ENCODE data around the gene B3GNT3. TPM values are rescaled to one million over a fixed set of nuclear protein-coding genes. Genes with fewer than 3 reads are reported as not detected.

Gene B3GNT3
- total RNA-seq, result not detected

DNA sequence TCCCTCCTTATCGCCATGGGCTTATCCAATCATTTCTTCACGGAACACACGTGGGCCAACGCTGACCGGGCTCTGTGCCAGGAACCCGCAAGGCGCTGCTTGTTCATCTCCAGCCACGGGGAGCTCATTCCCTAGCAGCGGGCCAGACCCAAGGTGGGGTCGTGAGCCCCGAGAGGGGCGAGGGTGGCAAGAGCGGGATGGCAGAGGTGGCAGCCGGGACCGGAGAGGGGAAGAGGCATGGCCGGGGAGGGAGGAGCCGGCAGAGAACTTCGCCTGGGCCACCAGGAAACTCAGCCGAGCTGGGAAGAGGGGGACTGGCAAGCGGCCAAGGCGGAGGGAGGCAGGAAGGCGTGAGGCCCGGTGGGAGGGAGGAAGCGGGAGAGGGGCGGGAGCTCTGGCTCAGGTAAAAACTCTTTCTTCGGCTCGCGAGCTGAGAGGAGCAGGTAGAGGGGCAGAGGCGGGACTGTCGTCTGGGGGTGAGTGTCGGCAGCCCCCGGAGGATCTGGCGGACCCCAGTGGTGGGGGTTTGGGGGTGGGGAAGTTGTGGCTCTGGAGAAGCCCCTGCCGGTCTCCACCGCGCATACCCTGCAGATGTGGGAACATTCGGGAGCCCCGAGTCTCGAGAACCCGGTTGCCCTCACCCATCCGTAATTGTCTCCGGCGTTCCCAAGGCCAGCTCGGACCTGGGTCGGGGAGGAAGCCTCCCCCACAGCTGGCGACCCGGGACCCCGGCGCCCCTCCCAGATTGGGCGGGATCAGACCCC lies at the start of gene B3GNT3:
Gene B3GNT3 (plus strand): TSS at position 408 of the 764 bp plus-strand sequence. CDS start 12,670 bp downstream, outside the sequence.
- H3K4me1 Mint-ChIP-seq, result peaks cover 60% of the 10 kb centered on the region
- CTCF ChIA-PET, result interaction anchor here (1.1 to 1.8 kb wide), 2 partner anchors 8 to 65 kb away, joined by 3 to 4 read pairs; partner anchors contain the start of gene RPL18A
- H3K9me3 Mint-ChIP-seq, result no peaks in the 10 kb centered on the region
- no peak for DNase-seq
- H3K4me3 Mint-ChIP-seq, result no peak within 1 kb of the TSS
- POLR2A ChIA-PET, result no interaction called here
- peaks cover 20% of the 10 kb centered on the region for H3K27me3 Mint-ChIP-seq
- no peaks in the 10 kb centered on the region for H3K36me3 Mint-ChIP-seq (ENCODE audit: low read depth)
- no peak within 1 kb of the TSS for H3K27ac Mint-ChIP-seq

- ChIA-PET CTCF (interaction anchor here (0.7 to 2.2 kb wide), 4 partner anchors 9 to 112 kb away, joined by 3 to 9 read pairs (median 3); partner anchors contain the start of gene RPL18A), POLR2A (interaction anchor here (1.1 to 2.4 kb wide), 9 partner anchors 9 to 622 kb away, joined by 3 to 8 read pairs (median 4); partner anchors contain the start of genes JUND, MAP1S, PGLS and RPL18A)
- peak overlapping the region; percentile 52 for H3K27ac Mint-ChIP-seq
- H3K36me3 Mint-ChIP-seq (ENCODE audit: low read depth), result peaks cover 14% of the 10 kb centered on the region
- H3K4me3 Mint-ChIP-seq, result peak overlapping the region; percentile 86
- H3K27me3 Mint-ChIP-seq, result no peaks in the 10 kb centered on the region
- H3K9me3 Mint-ChIP-seq, result no peaks in the 10 kb centered on the region
- peak; percentile 97 for DNase-seq
- peaks cover 45% of the 10 kb centered on the region for H3K4me1 Mint-ChIP-seq
Observed at GRCh38 chr19:17747205-17748098, 47.5 kb upstream of the B3GNT3 start.

GRCh38 chr19:17748884-17749638 lies 45.9 kb upstream of the B3GNT3 start:
- Mint-ChIP-seq H3K36me3 (ENCODE audit: low read depth) (peaks cover 18% of the 10 kb centered on the region), H3K4me1 (peaks cover 50% of the 10 kb centered on the region), H3K27ac (peak overlapping the region; percentile 83), H3K9me3 (no peaks in the 10 kb centered on the region), H3K27me3 (no peaks in the 10 kb centered on the region), H3K4me3 (peak overlapping the region; percentile 86)
- DNase-seq, result no peak
- ChIA-PET CTCF (interaction anchor here (2.2 kb wide), 1 partner anchor 110 kb away, joined by 9 read pairs; the partner anchor contains the start of gene RPL18A), POLR2A (interaction anchor here (1.1 to 3.2 kb wide), 4 partner anchors 29 to 103 kb away, joined by 3 to 23 read pairs (median 11); partner anchors contain the start of gene MAP1S)

DNA sequence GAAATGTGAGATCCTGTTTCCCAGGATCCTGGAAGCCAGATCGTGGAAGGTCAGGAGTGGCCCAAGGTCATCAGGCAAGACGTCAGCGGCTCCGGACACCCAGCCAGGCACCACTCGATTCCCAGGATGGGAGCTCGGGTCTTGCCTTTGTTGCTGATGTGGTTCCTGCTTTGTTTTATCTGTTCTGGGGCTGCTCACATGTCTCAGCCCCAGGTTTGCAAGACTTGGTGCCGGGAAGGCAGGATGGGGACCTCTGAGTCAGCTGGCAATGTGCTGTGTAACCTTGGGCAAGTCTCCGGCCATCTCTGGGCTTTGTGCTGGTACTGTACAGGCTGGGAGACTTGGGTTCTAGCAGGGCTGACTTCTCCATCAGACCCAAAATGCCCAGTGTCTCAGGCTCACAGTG lies 45.0 kb upstream of the B3GNT3 start:
- Mint-ChIP-seq H3K9me3 (no peaks in the 10 kb centered on the region), H3K4me1 (peaks cover 54% of the 10 kb centered on the region), H3K27me3 (no peaks in the 10 kb centered on the region), H3K27ac (peak overlapping the region; percentile 83), H3K36me3 (ENCODE audit: low read depth) (peaks cover 26% of the 10 kb centered on the region), H3K4me3 (peak overlapping the region; percentile 86)
- peak; percentile 51 for DNase-seq
- ChIA-PET POLR2A (interaction anchor here (1.5 to 3.5 kb wide), 6 partner anchors 8 to 183 kb away, joined by 4 to 25 read pairs (median 11); partner anchors contain the start of genes CCDC124, MAP1S and RPL18A), CTCF (interaction anchor here (0.9 to 2.3 kb wide), 3 partner anchors 16 to 144 kb away, joined by 3 to 12 read pairs (median 10); partner anchors contain the start of gene RPL18A)

- ChIA-PET POLR2A (interaction anchor here (0.6 to 3.5 kb wide), 18 partner anchors 9 to 838 kb away, joined by 3 to 25 read pairs (median 4); partner anchors contain the start of genes CCDC124, JAK3, JUND and MAP1S), CTCF (interaction anchor here (0.5 to 2.3 kb wide), 7 partner anchors 9 to 332 kb away, joined by 3 to 12 read pairs (median 3); partner anchors contain the start of genes MVB12A and RPL18A)
- peak within 1 kb of the TSS; percentile 83 for H3K27ac Mint-ChIP-seq
- DNase-seq, result peak; percentile 93
- H3K36me3 Mint-ChIP-seq (ENCODE audit: low read depth), result peaks cover 37% of the 10 kb centered on the region
- peaks cover 65% of the 10 kb centered on the region for H3K4me1 Mint-ChIP-seq
- H3K27me3 Mint-ChIP-seq, result no peaks in the 10 kb centered on the region
- no peaks in the 10 kb centered on the region for H3K9me3 Mint-ChIP-seq
- H3K4me3 Mint-ChIP-seq, result peak within 1 kb of the TSS; percentile 86
Observed at GRCh38 chr19:17751103-17751911, 43.6 kb upstream of the B3GNT3 start, which contains the start of gene FCHO1. FCHO1 (plus strand) TSS chr19:17751477; CDS start chr19:17755165, 3,688 bp downstream.

GRCh38 chr19:17751912-17752273 lies 43.0 kb upstream of the B3GNT3 start:
- POLR2A ChIA-PET, result interaction anchor here (0.8 to 3.5 kb wide), 14 partner anchors 10 to 838 kb away, joined by 3 to 25 read pairs (median 4); partner anchors contain the start of genes CCDC124, JAK3, JUND and MAP1S
- Mint-ChIP-seq H3K9me3 (no peaks in the 10 kb centered on the region), H3K27me3 (no peaks in the 10 kb centered on the region), H3K27ac (peak overlapping the region; percentile 83), H3K36me3 (ENCODE audit: low read depth) (peaks cover 41% of the 10 kb centered on the region), H3K4me3 (peak overlapping the region; percentile 86), H3K4me1 (peaks cover 63% of the 10 kb centered on the region)
- DNase-seq, result no peak
- CTCF ChIA-PET, result interaction anchor here (0.6 to 2.3 kb wide), 5 partner anchors 14 to 332 kb away, joined by 3 to 12 read pairs (median 8); partner anchors contain the start of genes MVB12A and RPL18A

- Mint-ChIP-seq H3K27ac (peak overlapping the region; percentile 31), H3K4me1 (peaks cover 58% of the 10 kb centered on the region), H3K9me3 (no peaks in the 10 kb centered on the region), H3K36me3 (ENCODE audit: low read depth) (peaks cover 49% of the 10 kb centered on the region), H3K4me3 (no peak overlapping the region), H3K27me3 (no peaks in the 10 kb centered on the region)
- ChIA-PET POLR2A (interaction anchor here (1.2 to 3.5 kb wide), 6 partner anchors 11 to 108 kb away, joined by 3 to 25 read pairs (median 6); partner anchors contain the start of genes JAK3 and MAP1S), CTCF (interaction anchor here (0.6 to 1.5 kb wide), 5 partner anchors 10 to 119 kb away, joined by 3 to 8 read pairs (median 3); partner anchors contain the start of genes MAP1S and SLC5A5)
- DNase-seq, result no peak
Observed at GRCh38 chr19:17752865-17753639, 41.9 kb upstream of the B3GNT3 start.

GRCh38 chr19:17753976-17754375 lies 41.0 kb upstream of the B3GNT3 start:
- no peak overlapping the region for H3K4me3 Mint-ChIP-seq
- H3K27me3 Mint-ChIP-seq, result no peaks in the 10 kb centered on the region
- H3K27ac Mint-ChIP-seq, result no peak overlapping the region
- peaks cover 55% of the 10 kb centered on the region for H3K36me3 Mint-ChIP-seq (ENCODE audit: low read depth)
- DNase-seq, result no peak
- CTCF ChIA-PET, result interaction anchor here (0.8 to 1.5 kb wide), 3 partner anchors 9 to 205 kb away, joined by 3 read pairs; partner anchors contain the start of gene MAP1S
- H3K9me3 Mint-ChIP-seq, result no peaks in the 10 kb centered on the region
- H3K4me1 Mint-ChIP-seq, result peaks cover 53% of the 10 kb centered on the region
- POLR2A ChIA-PET, result interaction anchor here (0.7 to 3.1 kb wide), 4 partner anchors 10 to 49 kb away, joined by 3 to 8 read pairs (median 3); partner anchors contain the start of gene MAP1S

DNA sequence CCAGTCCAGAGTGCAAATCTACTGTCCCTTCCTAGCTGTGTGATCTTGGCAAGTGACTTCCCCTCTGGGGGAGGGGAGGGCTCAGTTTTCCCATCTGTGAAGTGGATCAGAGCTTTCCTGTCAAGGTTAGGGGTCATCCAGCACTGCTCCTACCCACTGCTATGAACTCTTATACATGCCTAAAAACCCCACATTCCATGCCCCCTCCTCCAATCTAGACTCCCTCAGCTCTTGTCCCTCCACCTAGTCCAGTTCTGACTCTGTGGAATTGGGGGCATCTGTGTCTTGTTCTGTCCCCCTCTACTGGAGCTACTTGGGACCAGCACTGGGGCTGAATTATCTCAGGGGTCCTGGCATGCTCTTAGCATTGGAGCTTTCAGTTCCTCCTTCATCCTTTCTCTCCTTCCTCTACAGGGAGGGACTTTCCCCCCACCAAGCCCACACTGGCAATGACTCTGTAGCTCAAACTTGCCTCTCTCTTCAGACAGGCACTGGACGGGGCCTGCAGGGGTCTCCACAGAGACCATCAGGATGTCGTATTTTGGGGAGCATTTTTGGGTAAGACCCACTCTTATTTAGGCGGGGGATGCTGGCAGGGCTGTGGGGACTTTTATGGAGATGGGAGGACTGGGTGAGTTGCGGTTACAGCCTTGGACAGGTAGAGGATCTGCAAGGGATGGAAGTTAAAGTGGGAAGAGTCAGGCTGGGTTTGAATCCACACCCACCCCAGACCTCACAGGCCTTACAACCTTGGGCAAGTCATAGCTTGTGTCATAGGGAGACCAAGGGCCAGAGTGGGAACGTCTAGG lies 40.1 kb upstream of the B3GNT3 start:
- DNase-seq, result no peak
- H3K9me3 Mint-ChIP-seq, result no peaks in the 10 kb centered on the region
- ChIA-PET CTCF (interaction anchor here (0.8 to 1.5 kb wide), 4 partner anchors 8 to 204 kb away, joined by 3 read pairs; partner anchors contain the start of gene MAP1S), POLR2A (interaction anchor here (0.7 to 3.1 kb wide), 6 partner anchors 11 to 105 kb away, joined by 3 to 8 read pairs (median 3); partner anchors contain the start of genes JAK3, MAP1S and RPL18A)
- H3K27ac Mint-ChIP-seq, result peak overlapping the region; percentile 68
- no peaks in the 10 kb centered on the region for H3K27me3 Mint-ChIP-seq
- H3K36me3 Mint-ChIP-seq (ENCODE audit: low read depth), result peaks cover 60% of the 10 kb centered on the region
- H3K4me1 Mint-ChIP-seq, result peaks cover 46% of the 10 kb centered on the region
- no peak overlapping the region for H3K4me3 Mint-ChIP-seq

Measured in activated CD4-positive, alpha-beta memory T cell treated with anti-CD3 and anti-CD28 coated beads, Interleukin-2, amount 10 ng/mL, durations not matched to agents 7 days and 5 days (primary cell).